ENCODE measurements around the gene ART4.
A peak's percentile ranks its signal among the peaks of the same experiment; 100 is the strongest.

The ART4 gene

DNA sequence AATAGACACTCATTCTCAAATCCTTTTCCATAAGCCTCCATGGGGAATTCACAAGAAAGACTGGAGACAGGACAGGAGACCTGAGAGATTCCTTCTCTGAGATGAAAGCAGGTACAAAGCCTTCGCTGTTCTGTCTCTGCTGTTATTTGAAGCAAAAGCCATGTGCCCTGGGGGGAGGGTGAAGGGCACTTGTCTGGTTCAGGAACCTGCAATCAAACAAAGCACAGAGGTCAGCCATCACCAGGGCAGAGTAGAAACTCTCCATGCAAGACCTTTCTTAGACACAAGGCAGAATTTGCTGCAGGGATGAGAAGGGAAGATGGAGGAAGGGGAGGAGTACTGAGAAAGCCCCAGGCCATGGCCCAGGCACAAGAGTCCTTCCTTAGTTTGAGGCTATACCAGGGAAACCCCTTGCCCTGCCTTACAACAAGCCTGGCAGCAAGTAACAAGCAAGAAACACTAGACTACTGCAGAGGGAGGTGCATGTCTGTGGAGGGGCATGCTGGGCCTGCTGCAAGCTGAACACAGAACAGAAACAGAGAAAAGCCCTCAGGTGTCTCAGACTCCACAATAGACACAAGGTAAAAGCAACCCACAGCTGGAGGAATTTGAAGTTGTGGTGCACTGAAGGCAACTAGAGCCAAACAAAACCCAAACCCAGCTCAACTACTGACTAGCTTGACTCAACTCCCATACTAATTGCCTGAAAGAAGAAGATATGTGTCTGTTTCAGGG, 7.8 kb upstream of the ART4 start:
- no peak for DNase-seq

GRCh38 chr12:14849661-14850060, 6.3 kb upstream of the ART4 start:
- DNase-seq = no peak

DNA sequence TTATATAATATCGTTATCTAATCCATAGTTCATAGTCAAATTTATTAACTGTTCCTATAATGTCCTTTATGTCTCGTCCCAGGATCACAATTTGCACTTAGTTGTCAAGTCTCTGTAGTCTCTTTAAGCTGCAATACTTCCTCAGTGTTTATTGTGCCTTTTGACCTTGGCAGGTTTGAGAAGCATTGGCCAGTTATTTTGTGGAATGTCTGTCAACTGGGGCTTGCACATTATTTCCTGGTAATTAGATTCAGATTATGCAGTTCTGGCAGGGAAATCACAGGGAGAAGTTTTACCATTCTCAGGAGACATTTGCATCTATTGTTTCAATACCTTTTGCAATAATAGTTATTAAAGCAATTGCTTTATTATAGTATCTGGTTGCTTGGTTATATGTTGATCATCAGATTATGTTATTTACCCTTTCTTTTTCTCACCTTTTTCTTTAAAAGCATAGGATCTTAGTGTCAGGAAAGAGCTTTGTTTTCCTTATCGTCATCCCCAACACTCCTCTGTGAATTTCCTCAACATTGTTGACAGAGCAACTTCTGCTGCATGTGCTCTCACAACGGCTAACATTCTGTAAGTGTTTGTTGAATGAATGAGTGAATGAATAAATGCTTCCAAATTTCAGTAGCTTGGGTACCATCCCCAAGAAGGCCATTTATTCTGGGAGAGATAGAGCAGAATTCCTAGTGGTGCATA, 3.7 kb upstream of the ART4 start:
- no peak for DNase-seq

DNA sequence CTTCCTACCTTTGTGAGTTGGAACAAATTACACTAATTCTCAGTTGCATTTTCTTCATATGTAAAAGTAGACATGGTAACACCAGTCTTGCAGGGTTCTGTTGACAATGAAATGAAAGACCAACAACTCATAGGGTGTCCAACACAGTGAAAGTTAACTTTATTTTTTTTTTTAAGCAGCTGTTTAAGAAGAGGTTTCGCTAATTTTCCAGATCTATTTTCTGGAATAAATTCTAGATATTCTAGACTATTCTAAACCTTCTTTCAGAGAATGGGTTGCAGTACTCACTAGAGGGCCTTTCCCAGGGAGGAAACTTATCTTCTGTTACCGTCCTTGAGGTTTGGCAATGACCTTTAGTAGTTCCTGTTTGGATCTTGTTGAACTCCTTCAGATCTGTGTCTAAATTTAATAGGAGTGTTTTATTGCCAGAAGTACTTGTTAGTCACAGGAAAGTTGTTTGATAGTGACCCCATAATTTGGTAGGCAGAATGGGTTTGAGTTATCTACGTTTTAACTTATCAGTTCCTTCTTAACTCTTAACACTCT, 2.8 kb upstream of the ART4 start:
- DNase-seq = no peak

- peak; percentile 49 for DNase-seq
Measured at GRCh38 chr12:14845350-14845750, 2.0 kb upstream of the ART4 start.

GRCh38 chr12:14844401-14844800, 1.1 kb upstream of the ART4 start:
- DNase-seq = no peak

DNA sequence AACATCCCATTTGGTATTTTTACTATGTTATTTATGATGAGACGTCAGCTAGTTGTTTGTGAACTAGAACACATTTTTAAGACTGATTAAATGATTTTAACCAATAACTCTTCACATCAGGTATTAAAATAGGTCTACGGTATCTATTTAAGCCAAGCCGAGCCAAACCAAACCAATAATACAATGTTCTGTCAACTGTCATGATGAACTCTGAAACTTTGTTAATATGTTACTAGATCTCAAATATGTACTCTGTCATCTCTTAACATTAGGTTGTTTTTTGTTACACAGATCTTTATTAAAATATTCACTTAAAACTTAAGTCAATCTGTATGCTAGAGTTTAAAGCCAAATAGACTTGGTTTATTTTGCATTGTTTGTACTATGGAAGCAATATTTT, 1.0 kb downstream of the ART4 start:
- no peak for DNase-seq

DNA sequence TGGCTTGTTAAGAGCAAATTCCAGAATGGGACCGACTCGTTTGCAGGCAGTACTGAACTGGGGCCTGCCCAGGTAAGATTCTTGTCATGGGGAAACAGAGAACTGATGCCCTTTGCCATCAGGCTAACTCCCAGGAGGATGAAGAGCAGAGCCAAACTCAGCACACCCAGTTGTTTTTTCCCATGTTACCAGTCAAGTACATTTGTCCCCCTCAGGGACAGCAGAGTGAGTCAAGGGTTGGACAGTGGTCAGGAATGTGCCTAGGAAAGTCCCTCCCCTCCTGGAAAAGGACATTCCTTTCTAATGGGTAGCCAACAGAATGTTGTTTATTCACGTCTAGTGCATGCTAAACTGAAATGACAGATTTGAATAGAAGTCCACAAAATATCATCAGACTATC, 1.6 kb downstream of the ART4 start:
- no peak for DNase-seq

- no peak for DNase-seq
Measured at GRCh38 chr12:14840616-14841015, 2.7 kb downstream of the ART4 start.

DNA sequence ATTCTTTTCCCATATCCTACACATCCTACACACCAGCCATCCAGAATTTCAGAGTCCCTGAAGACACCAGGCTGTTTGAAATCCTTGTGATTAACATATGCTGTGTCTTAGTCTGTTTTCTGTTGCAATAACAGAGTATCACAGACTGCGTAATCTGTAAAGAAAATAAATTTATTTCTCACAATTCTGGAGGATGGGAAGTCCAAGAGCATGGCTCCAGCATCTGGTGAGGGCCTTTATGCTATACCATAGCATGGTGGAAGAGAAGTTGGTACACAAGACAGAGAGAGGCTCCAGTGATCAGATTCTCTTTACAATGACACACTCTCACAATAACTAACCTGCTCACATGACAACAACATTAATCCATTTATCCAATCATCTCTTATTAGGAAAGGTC, 4.1 kb downstream of the ART4 start:
- no peak for DNase-seq

GRCh38 chr12:14836336-14837210, 6.8 kb downstream of the ART4 start:
- DNase-seq = no peak

DNA sequence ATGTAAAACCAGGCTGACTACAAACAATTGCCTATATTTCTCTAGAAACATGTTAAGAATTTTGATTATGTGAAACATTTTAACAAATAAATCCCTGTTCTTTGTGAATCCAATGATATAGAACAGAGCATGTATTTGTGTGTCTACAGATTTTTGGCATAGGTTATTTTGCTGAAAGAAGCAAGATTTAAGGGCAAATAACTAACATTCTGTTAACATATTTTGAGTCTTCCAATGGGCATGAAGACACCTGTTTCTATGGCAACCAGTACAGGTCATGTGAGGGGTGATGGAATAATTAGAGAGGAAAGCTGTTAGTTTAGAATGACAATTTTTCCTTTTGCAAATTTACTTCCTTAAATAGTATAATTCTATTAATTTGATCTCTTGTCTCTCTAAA, 8.8 kb downstream of the ART4 start:
- DNase-seq = no peak

GRCh38 chr12:14833952-14834351, 9.4 kb downstream of the ART4 start:
- no peak for DNase-seq

DNA sequence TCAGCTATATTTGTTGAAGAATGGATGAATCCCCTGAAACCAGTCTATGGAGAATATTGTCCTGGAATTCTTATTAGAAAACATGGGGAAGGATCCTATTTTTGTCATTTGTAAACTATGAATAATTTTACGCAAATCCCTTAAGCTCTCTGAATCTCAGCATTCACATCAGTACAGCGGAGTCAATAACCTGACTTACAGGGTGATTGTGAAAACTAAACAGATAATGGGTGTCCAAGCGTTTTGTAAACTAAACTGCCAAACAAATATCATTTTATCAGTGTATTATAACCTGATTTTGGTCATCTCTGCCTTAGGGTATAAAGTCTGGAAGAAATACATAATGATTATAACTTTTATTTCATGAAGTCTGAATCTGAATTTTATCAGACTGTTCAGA, 10.0 kb downstream of the ART4 start:
- DNase-seq = no peak

DNA sequence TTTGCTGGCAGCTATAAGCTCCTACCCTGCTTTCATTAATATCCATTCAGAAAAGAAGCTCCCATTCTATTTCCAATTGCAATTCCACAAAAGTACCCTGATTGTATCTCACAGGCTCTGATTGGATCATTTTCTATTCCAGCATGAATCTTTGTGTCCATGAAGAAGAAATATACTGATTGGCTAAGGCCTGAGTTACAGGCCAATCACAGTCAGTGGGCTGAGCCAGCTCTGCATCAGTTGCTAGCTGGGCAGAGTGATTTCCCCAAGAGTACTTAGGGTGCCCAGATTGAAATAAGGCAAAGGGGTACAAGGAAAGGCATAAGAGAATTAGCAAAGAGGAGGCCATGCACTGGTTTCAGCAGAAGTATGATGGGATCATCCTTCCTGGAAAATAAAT, 14.4 kb downstream of the ART4 start:
- DNase-seq = no peak

- DNase-seq = no peak
Measured at GRCh38 chr12:14827043-14827442, 16.3 kb downstream of the ART4 start.

GRCh38 chr12:14826491-14826890, 16.8 kb downstream of the ART4 start:
- DNase-seq = no peak

- DNase-seq = no peak
Measured at GRCh38 chr12:14825256-14825655, 18.1 kb downstream of the ART4 start.

DNA sequence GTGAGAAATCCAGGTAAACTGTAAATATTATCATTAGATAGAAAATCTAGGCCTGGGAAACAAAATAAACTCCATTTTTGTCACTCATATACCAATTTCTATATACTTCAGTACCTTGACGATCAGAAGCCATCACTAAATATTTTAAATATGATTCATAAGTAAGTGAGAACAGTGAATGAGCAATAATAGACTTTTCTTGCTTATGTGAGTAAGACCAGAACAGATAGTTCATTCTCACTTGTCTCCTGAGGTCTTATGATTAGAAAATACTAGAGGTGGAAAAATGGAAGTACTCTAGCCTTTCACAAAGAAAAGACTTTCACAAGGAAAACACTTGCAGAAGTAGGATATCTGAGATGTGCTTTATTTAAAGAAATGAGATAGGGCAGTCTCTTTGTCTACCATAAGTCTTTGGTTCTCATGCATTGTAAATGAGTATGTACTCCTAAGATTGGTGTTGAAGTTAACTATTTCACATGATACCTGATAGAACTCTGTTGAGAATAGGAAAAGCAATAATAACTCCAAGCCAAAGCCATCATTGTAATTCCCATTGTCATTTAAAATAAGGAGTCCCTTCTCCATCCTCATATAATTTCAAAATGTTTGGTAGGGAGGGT, 19.2 kb downstream of the ART4 start:
- no peak for DNase-seq

DNA sequence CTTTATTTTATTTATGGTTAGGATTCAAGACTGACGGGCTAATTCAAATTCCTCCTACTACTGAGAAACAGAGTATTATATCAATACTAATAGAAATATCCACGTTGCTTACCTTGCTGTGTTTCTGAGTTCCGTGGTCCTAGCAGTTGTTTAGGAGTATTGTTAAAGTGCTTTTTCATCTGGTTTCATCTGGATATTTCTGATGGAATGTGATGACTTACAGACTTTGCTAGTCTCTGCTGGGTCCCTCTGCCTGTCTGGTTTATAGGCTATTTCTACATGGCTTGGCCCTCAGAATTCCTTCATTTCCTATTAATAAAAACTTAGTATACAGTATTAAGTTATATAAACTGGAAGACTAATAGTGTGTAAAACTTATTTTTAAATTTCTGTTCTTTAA, 29.3 kb downstream of the ART4 start, which contains the start of gene SMCO3:
TSS of gene SMCO3 (minus strand) at position 169 of the 400 bp plus-strand sequence. CDS start 7,502 bp downstream, outside the sequence.
- DNase-seq = no peak

DNA sequence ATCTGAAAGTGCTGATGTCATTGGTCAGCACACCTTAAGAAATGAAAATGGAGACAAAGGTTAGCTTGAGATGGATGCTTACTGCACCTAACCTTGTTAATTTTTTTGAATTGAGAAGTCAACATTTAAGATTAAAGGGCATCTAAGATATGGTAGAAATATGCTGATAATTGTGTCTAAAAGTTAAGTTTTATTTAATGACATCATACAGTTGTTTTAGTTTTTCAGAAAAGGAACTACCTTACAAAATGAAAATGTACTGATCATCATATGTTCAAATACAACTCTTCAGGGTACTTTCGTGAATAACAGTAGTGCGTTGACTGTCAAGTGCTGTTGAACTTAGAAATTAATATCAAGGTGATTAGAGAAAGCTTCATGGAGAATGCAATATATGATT, 31.8 kb downstream of the ART4 start:
- DNase-seq = no peak

DNA sequence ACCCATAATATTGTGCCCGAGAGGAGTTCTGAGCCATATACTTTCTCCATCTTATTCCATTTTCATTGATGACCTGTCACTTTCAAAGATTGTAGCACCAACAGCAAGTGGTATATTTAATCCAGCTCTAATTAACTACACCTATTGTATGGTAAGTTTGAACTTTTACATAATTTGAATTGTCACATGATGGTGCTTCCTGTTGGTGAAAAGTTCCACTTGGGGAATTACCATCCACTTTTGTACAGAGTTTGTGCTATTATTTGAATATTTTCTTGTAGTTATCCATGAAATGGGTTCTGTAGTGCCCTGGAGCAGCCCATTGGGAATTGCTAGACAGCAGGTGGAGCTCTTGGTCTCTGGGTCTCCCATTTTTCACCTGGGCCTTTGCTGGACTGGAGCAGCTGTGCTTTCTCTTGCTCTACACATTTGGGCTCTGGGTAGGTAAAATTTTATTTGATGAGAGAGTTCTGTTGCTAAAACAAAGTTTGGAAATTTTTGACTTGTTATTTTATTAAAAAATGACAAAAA, 32.3 kb downstream of the ART4 start:
- DNase-seq = no peak

Measured in activated CD8-positive, alpha-beta memory T cell treated with anti-CD3 and anti-CD28 coated beads, Interleukin-2, amount 50 U/mL, for 4 hours (primary cell).